HG03439 (cell line): ENCODE results near the gene CNPY2.
"Not testable (repeated sequence)": the region's sequence is repeated elsewhere in the genome, so short reads cannot be mapped to it uniquely, and the experiment has no call there.

Experiments
- ATAC-seq: cut with Tn5 transposase; IDR thresholded peaks from one replicate; pipeline ENCODE4 v1.9.1; 2021; ENCODE audit warnings: mild to moderate bottlenecking, moderate library complexity; ENCODE audit not compliant: unreplicated experiment

CNPY2 gene

GRCh38 chr12:56298828-56299227, 17.0 kb downstream of the CNPY2 start:
- ATAC-seq, result no peak

- no peak for ATAC-seq
Observed at GRCh38 chr12:56297400-56297799, 18.4 kb downstream of the CNPY2 start.

- no peak for ATAC-seq
Observed at GRCh38 chr12:56296295-56296694, 19.5 kb downstream of the CNPY2 start.

- ATAC-seq, result no peak
Observed at GRCh38 chr12:56293795-56294194, 22.0 kb downstream of the CNPY2 start.

GRCh38 chr12:56288705-56289387, 26.9 kb downstream of the CNPY2 start:
- ATAC-seq, result no peak

DNA sequence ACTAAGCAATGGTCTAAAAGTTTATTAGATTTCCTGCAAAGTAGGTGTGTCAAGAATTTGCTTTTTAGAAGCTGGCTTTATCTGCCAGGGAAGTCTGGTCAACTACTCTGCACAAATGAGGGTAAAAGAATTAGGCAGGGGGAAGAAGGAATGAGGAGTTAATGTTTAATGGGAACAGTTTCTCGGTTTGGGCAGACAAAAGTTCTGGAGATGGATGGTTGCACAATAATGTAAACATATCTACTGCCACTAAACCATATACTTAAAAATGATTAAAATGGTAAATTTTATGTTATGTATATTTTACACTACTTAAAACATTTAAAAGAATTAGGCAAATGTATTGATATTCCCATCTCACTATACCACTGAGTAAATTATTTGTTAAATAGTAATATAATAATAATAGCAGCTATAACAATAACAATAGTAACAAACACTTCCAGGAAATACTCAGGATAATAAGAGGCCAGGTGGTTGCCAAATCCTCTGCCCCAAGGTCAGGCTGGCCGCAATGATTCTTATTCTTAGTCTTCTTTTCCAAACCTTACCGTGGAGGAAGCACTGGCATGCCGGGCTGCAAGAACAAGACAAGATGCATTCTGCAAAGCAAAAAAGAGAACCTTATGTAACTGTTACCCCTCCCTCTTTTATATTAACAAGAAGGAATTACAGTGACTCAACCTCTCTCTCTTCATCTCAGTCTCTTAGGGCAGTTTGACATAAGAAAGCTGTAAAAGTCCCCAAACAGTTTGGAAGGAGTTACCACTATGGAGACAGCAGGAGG, 29.6 kb downstream of the CNPY2 start:
- ATAC-seq, result no peak

DNA sequence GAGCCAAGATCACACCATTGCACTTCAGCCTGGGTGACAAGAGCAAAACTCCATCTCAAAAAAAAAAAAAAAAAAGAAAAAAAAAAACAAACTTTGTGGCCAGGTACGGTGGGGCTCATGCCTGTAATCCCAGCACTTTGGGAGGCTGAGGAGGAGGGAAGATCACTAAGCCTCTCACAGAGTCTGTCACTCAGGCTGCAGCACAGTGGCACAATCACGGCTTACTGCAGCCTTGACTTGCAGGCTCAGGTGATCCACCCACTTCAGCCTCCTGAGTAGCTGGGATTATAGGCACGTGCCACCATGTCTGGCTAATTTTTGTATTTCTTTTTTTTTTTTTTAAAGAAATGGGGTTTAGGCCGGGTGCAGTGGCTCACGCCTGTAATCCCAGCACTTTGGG, 31.5 kb downstream of the CNPY2 start:
- not testable (repeated sequence) for ATAC-seq

GRCh38 chr12:56282579-56282978, 33.2 kb downstream of the CNPY2 start:
- ATAC-seq, result no peak

DNA sequence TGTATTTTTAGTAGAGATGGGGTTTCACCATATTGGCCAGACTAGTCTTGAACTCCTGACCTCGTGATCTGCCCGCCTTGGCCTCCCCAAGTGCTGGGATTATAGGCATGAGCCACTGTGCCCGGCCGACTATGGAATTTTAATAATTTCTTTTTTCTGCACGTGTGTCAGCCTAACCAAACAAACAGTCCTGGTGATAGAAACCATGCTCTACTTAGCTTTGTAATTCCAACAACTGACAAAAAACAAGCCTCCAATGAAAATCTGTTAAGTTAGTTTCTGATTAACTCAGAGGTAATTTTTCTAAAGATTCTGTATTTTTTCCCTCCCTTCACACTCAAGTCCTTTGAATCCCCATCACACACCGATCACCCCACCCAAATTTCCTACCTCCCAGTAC, 33.8 kb downstream of the CNPY2 start:
- no peak for ATAC-seq

- ATAC-seq, result no peak
Observed at GRCh38 chr12:56280849-56281248, 34.9 kb downstream of the CNPY2 start.

DNA sequence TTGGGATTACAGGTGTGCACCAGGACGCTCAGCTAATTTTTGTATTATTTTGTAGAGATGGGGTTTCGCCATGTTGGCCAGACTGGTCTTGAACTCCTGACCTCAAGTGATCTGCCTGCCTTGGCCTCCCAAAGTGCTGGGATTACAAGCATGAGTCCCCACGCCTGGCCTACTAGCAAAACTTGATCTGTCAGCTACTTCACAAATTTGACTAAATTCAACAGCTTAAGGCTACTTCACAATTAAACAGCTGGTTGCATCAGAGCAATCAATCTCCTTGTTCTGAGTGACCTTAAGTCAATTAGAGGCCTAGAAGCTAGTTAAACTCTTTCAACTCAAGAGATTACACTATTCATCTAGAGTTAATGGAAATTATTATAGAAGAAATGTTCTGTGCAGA, 36.9 kb downstream of the CNPY2 start:
- no peak for ATAC-seq

GRCh38 chr12:56274299-56274698, 41.5 kb downstream of the CNPY2 start:
- ATAC-seq, result no peak

- ATAC-seq, result not testable (repeated sequence)
Observed at GRCh38 chr12:56272468-56272867, 43.3 kb downstream of the CNPY2 start.

DNA sequence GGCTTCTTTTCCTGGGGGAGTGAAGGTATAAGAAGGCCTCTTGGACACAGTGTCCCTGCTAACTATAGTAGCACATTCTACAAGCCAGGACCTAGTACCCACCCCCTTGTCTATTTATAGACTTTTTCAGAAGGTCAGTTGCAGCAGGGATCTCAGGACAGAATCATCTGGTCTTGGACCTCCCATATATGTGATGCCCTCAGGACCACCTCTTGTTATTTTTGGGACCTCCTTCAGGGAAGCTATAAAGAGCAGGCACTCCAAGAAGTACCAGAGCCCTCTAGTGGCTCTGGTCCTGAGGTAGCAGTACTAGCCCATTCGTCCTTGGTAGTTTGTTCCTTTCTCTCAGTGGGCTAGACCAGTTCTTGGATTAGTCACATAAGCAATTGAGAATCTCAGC, 44.8 kb downstream of the CNPY2 start:
- ATAC-seq, result no peak

GRCh38 chr12:56267443-56268071, 48.2 kb downstream of the CNPY2 start:
- peak; percentile 5 for ATAC-seq

- ATAC-seq, result peak; percentile 81
Observed at GRCh38 chr12:56266693-56267442, 48.9 kb downstream of the CNPY2 start, which contains the start of gene COQ10A. COQ10A (plus strand) TSS chr12:56266942; CDS start chr12:56267119, 177 bp downstream.

GRCh38 chr12:56266068-56266692, 49.6 kb downstream of the CNPY2 start:
- ATAC-seq, result not testable (repeated sequence)

DNA sequence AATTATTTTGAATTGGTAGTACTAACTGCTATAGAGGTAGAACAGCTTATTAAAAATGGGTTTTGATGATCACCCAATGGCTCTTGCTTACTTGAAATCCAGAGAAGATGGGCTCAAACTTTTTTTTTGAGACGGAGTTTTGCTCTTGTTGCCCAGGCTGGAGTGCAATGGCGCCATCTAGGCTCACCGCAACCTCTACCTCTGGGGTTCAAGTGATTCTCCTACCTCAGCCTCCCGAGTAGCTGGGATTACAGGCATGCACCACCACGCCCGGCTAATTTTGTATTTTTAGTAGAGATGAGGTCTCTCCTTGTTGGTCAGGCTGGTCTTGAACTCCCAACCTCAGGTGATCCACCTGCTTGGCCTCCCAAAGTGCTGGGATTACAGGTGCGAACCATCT, 52.8 kb downstream of the CNPY2 start:
- not testable (repeated sequence) for ATAC-seq

- ATAC-seq, result no peak
Observed at GRCh38 chr12:56261503-56262232, 54.1 kb downstream of the CNPY2 start.

DNA sequence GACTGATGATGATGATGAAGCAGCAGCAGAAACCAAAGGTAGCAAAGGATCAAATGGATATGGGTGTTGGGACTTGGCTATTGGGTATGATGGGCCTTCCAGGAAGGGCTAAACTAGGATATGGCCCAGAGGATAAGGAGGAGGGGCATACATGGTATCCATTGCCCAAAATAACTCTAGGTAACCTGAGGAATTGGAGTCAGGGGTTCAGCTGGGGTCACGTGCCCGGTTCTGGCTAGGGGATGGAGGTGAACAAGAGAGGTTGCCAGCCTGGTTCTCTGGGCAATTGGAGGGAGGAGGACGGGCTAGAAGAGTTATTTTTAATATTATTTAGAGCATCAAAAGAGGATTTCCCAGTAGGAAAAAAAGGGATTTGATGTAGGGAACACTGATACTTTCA, 54.9 kb downstream of the CNPY2 start:
- ATAC-seq, result no peak
